H54 (cell line): ENCODE measurements around the gene THRB.

ENCODE experiments used
- DNase-seq: peaks from one replicate; pipeline ENCODE4 v3.0.0; 2011; ENCODE audit warnings: low spot score, mixed read lengths; ENCODE audit not compliant: insufficient read length
- FAIRE-seq: peaks from 3 replicates; lab custom pipeline; 2011; peaks lifted over from hg19 to GRCh38; lab: Jason Lieb, UNC
- POLR2A ChIP-seq: IDR thresholded peaks from 2 replicates; pipeline ENCODE4 v1.6.1; 2011; ENCODE audit warnings: low read depth, mild to moderate bottlenecking, low read length

The THRB gene

DNA sequence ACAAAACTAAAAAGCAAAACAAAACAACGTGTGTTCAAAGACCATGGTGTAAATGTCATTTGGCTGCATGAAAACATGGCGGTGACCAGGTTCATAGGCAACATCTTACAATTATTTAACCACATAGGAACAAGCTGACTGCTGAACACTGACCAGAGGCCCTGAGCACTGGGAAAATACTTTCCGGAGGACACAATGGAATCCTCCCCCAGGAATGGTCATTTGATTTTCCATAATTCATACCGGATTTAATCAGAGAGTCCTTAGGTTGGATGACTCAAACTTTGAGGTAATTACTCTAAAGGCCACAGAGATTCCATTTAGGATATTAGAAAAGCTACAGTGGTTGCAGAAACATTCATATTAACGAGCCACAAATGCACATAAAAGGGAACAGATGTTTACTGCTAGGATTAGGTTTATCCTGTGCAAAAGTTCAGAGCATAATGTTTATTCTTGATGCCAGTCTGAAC lies 294.8 kb downstream of the THRB start:
- no peak for DNase-seq

DNA sequence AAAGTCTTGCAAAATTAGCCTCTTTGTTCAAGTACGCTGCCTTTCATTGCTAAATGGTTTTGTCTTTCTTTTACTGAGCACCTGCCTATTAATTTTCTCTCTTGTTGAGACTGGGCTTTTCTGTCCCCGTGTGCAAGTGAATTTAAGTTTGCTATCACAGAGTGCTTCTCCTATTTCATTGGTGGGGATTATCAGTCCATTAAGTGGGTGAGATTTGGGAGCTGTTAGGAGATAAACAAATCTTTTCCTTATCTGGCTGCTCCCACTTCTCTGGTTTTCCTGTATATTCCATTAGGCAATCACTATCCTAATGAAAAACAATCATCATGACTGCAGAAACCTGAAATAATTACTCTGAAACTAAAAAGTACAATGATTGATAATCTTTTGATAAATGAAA lies 295.4 kb downstream of the THRB start:
- DNase-seq: no peak
- TF ChIP-seq POLR2A: no peak
- no peak for FAIRE-seq

More for the DNA sequence above, 294.8 kb downstream of the THRB start:
- FAIRE-seq: no peak
- no peak for TF ChIP-seq POLR2A

DNA sequence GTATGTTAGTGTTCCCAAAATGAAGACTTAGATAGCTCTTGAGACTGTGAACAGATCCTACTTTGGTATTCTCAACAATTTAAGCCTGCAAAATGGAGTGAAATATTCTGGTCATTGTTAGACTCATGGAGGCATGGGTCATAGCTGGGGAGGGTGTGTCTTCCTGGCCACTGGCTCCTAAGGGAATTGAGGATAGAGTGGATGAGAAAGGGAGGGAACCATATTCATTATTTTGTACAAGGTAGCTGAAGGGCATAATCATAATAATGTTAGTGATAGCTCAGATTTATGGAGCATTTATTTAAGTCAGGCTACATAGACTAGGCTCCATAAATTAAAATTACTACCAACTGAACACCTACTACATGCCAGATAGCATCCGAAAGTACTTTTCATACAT lies 295.9 kb downstream of the THRB start:
- FAIRE-seq (no peak), DNase-seq (no peak)
- no peak for TF ChIP-seq POLR2A

DNA sequence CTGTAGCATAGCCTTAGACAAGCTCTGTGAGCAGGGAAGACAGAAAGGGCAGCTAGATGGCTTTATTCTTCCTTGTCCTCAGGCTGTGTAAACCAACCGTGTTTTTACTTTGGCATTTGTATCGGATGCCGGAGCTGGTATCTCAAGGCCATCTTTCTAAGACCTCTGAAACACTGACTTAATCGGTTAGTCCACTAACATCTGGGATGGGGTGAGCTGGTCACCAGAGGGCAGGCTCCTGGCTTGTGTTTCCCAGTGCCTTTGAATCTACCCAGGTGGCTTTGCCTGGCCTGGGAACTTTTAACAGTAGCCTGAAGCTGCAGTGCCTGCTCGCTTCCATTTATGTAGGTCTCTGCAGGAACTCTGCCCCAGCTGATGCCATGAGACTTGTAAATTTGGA lies 296.8 kb downstream of the THRB start:
- FAIRE-seq: no peak
- TF ChIP-seq POLR2A: no peak
- DNase-seq: no peak

DNA sequence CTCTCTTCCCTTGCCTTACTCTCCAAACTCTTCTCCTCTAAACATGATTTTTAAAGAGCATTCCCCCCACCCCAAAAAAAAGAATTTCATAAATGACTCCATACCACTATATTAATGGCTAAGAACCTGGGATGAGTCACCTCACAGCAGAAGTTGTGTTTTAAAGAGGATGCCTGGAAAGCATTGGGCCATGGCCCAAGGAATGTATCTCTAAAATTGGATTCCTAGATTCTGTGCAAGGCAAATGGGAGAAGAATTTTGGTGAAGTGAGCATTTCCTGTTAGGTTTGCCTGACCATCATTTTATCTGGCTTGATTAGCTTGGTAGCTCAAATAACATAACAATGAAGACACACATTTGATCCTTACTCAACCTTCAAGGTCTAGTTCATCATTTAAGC lies 298.1 kb downstream of the THRB start:
- TF ChIP-seq POLR2A: no peak
- DNase-seq (no peak), FAIRE-seq (no peak)

DNA sequence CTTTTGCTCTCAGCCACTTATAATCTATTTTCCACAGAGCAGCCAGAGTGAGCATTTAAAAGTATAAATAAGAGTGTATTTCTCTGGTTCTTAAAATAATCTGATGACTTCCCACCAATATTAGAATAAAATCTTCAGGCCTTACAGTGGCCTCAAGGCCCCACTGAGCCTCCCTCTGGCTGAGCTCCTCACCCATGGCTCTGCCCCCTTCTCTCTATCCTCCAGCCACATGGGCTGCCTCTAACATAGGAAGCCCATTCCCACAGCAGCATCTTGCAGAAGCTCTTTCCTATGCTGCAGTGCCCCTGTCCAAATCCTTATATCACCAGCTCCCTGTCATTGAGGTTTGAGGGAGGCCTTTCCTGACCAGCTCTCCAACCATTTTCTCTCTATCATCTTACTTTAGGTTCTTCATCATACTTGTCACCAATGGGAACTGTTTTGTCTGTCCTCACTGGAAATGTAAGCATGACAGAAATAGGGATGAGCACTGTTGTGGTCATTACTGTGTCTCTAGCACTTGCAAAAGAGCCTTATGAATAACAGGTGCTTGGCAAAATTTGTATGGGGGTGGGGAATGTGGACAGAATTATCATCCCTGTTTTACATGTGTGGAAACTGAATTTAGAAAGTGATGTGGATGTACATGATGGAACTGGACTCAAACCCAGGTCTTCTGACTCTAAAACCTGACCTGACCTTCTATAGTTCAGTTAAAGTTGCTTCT lies 299.0 kb downstream of the THRB start:
- no peak for TF ChIP-seq POLR2A
- DNase-seq (no peak), FAIRE-seq (no peak)

DNA sequence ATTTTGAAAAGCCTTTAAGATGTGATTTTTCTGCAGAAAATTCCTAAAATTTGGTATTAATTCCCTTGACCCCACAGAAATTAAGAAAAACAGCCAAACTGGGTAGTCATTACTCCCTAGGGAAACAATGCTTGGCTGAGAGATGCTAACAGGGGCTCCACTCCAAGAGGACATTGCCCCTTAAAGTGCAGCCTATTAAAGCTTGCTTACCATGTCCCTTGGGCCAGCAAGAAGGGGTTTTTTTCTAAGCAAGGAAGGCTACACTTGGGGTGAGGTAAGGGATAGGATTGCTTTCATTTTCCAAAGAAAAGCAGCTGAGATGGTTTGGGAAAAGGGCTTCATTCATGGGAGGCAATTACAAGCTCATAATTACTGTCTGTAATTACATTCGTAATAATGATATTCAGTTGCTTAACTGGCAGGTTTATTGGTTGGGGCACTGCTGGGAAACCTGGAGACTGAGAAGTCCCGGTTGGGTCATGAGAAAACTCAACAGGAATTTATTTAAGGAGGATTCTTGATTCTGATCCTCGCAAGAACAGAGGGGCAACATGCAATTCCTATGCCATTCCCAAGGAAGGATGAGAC lies 302.1 kb downstream of the THRB start:
- no peak for FAIRE-seq
- no peak for TF ChIP-seq POLR2A
- DNase-seq: no peak

DNA sequence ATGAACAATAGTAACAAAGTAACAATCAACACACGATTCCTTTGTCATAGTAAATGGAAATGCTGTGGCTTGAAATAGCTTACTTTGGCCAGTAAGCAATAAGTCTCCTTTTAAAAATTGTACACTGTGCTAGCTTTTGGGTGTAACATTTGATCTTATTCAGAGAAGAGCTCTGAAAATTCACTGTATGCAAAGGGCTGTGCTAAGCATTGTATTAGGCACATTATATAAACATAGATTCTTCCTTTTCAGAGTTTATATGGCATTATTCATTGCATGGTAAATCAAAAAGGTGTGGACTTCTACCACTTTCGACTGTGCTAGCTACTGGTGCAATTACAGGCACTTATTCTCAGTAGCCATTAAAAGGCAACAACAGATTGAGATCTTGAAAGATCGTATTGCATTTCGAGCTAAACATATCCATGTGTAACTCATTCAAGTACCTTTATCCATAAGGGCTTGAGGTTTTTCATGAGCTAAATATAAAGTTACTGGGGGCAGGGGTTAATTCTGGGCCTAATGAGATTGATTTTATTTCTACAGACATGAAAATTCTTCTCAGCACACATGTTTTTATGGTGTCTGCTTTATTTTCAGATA lies 302.7 kb downstream of the THRB start:
- no peak for DNase-seq

DNA sequence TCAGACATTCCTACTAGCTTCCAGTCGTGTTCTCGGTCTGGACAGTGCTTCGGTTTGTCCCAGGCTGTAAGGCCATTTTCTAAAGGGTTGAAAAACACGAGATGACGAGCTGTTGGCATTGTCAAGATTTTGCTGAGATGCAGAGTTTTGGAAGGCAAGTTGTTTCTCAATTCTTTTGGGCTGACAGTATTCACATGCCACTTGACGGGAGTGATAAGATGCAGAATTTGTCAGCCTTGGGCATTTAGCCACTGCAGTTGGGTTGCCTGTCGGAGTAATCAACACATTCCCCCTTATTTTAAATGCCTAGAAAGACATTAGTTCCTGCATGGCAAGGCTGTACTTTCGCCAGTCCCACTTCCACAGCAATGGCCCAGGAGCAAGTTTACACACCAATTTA lies 304.4 kb downstream of the THRB start:
- no peak for FAIRE-seq
- TF ChIP-seq POLR2A: no peak
- DNase-seq: no peak

More for the DNA sequence above, 302.7 kb downstream of the THRB start:
- no peak for TF ChIP-seq POLR2A
- no peak for FAIRE-seq

DNA sequence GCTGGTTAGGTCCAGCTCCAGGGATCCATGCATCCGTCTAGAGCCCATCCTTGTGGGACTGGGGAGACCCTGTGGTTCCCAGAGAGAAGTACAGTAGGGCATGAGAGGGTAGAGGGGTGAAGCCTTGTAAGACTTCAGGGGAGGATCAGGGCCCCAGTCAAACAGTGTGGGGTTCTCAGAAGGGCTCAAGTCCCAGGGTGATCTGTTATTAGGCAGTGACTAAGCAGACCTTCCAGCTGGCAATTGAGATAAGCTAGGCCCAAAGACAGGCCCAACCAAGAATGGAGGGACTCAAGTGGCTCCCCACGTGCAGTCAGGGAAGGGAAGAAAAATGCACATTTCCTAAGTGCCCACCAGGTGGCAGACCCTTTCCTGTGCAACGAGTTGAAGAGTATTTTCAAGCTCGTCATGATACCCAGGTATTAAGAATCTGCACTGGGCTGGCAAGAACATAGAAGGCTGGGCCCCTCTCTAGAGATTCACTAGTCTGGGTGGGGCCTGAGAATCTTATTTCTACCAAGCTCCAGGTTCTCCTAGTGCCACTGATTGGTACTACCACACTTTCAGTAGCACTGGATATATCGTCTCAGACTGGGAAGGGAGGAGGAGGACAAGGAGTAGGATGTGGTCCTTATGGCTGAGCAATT lies 308.8 kb downstream of the THRB start:
- FAIRE-seq (peak; percentile 95), DNase-seq (peak; percentile 25)
- no peak for TF ChIP-seq POLR2A

DNA sequence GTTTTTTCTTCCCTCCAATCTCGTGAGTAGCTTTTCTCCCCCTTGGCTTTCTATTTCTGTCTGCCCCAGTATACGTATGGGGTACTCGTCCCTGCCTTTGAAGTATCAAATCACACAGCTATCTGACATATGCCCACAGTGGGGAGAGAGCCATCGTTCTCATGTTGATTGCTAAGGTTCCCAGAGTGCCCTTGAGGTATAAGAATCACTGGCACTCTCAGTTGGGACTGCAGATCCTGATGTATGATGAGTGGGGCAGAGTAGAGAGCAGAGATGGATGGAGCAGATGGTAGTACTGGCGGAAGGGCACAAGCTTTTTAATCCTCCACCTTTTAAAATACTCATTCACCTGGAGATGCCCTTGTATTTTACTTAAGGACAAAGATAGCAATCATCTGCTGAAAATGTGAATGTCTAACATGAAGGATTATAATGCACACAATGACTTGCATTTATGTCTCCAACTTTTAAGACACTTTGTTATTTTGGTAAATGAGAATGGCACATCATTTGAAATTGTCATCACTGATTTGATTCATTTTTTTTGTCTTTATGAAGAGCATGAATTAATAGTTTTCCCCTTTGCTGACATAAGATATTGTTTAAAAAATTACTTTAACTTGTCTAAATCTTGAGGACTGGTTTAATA lies 310.0 kb downstream of the THRB start:
- TF ChIP-seq POLR2A: no peak
- FAIRE-seq (no peak), DNase-seq (no peak)

DNA sequence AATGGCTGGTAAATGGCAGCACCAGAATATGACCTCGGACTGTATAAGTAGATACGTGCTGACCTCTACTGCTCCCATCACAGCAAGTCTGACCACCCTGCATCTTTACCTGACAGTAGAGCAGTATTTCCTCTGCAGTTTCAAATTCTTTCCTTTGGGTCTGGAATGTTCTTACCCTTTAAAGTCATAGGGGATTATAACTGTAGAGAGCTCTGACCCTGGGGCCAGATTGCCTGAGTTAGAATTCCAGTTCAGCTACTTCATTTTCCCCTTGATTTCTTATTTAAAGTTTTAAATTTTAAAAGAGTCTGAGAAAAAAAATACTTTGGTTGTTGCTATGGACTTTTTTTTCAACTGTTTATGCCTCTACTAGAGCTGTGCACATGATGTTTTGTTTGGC lies 311.9 kb downstream of the THRB start:
- no peak for FAIRE-seq
- no peak for DNase-seq
- TF ChIP-seq POLR2A: no peak

DNA sequence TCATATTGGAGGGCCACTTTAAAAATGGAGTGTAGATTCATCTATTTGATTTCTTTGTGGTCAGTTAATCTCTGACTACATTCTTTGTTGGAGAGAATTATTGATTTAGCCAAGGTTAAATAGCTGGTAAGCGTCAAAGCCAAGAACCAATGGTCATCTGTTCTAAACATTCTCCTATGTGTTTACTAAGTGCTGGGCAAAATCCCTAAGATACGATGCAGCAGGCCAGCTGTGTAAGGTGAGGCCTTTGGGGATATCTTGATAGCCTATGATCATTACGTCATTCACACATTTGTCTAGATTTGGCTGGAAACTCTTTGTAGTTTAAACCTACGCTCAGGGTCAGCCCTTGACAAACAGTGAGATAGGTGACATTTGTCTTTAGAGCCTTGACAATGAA lies 313.4 kb downstream of the THRB start:
- DNase-seq: no peak
- TF ChIP-seq POLR2A: no peak
- no peak for FAIRE-seq

DNA sequence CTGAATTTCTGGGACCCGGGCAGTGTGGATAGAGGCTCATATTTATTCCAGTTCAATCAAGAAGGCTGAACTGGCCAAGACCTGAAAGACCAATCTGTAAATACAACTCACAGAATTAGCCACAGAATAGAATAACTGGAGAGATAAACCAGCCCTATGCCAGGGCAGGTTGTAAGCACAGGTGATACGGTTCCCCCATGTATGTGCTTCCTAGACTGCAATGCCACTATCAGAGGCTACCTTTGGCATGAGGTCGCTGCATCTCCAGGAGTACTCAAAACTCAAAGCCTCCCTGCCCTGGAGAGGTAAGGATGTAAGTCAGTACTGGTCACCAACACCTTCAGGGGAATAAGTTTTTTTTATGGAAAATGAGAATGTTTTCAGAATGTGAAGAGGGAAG lies 314.0 kb downstream of the THRB start:
- DNase-seq: no peak
- no peak for TF ChIP-seq POLR2A
- FAIRE-seq: no peak
